ENCODE results near the gene MST1. TPM values are rescaled to one million over a fixed set of nuclear protein-coding genes. Genes with fewer than 3 reads are reported as not detected.

The MST1 gene
- total and polyA plus RNA-seq, 8 donors, result 12.5 to 59.7 (median 35.5) TPM

GRCh38 chr3:49719214-49719884 lies 30.1 kb upstream of the MST1 start, which contains the start of gene AMIGO3:
Gene AMIGO3 (minus strand): TSS chr3:49719684. CDS start chr3:49719465, 219 bp downstream.
- ATAC-seq, result peak; percentile 77
- H3K4me1 ChIP-seq, result peaks cover 19 to 55% of the 10 kb centered on the region in 2 donors
- no peaks in the 10 kb centered on the region for H3K27me3 ChIP-seq
- intact Hi-C loops (cut with DNase I), result loop anchor here in 1 of 2 donors (10.0 kb wide), 1 partner anchor 115 kb away; no protein-coding TSS in a partner anchor
- peaks cover 0 to 48% of the 10 kb centered on the region in 2 donors for H3K36me3 ChIP-seq
- H3K27ac ChIP-seq, result peak within 1 kb of the TSS; percentile 3 to 7
- H3K4me3 ChIP-seq, result peak within 1 kb of the TSS; percentile 37 to 50
- TF ChIP-seq CTCF (IDR thresholded peaks at IDR 0.05), result peak; percentile 46 to 62
- peak; percentile 91 to 99 (median 95) for DNase-seq
- no peaks in the 10 kb centered on the region for H3K9me3 ChIP-seq

- Histone ChIP-seq H3K27me3 (no peaks in the 10 kb centered on the region), H3K4me3 (peak overlapping the region; percentile 37 to 50), H3K4me1 (peaks cover 17 to 53% of the 10 kb centered on the region in 2 donors), H3K27ac (no peak overlapping the region), H3K36me3 (peaks cover 0 to 48% of the 10 kb centered on the region in 2 donors), H3K9me3 (no peaks in the 10 kb centered on the region)
- ATAC-seq, result no peak
- no peak for TF ChIP-seq CTCF (IDR thresholded peaks at IDR 0.05)
- intact Hi-C loops (cut with DNase I), result loop anchor here in 1 of 2 donors (10.0 kb wide), 1 partner anchor 116 kb away; no protein-coding TSS in a partner anchor
- peak in 1 of 4 donors; percentile 83 for DNase-seq
These were observed 29.6 kb upstream of the MST1 start for GRCh38 chr3:49718858-49719213.

GRCh38 chr3:49717959-49718857 lies 28.9 kb upstream of the MST1 start:
- Histone ChIP-seq H3K4me1 (peaks cover 17 to 51% of the 10 kb centered on the region in 2 donors), H3K27ac (no peak overlapping the region), H3K4me3 (peak overlapping the region; percentile 37 to 50), H3K9me3 (no peaks in the 10 kb centered on the region), H3K27me3 (no peaks in the 10 kb centered on the region), H3K36me3 (peaks cover 0 to 48% of the 10 kb centered on the region in 2 donors)
- intact Hi-C loops (cut with DNase I), result loop anchor here in 1 of 2 donors (10.0 kb wide), 1 partner anchor 117 kb away; no protein-coding TSS in a partner anchor
- TF ChIP-seq CTCF (IDR thresholded peaks at IDR 0.05), result no peak
- DNase-seq, result peak in 2 of 4 donors; percentile 27 to 82
- peak; percentile 8 for ATAC-seq

GRCh38 chr3:49717211-49717958 lies 28.1 kb upstream of the MST1 start:
- DNase-seq, result peak in 2 of 4 donors; percentile 22 to 75
- Histone ChIP-seq H3K36me3 (peaks cover 0 to 51% of the 10 kb centered on the region in 2 donors), H3K27ac (no peak overlapping the region), H3K4me3 (no peak overlapping the region), H3K9me3 (no peaks in the 10 kb centered on the region), H3K27me3 (no peaks in the 10 kb centered on the region), H3K4me1 (peaks cover 10 to 42% of the 10 kb centered on the region in 2 donors)
- intact Hi-C loops (cut with DNase I), result loop anchor here in 1 of 2 donors (10.0 kb wide), 1 partner anchor 117 kb away; no protein-coding TSS in a partner anchor
- TF ChIP-seq CTCF (IDR thresholded peaks at IDR 0.05), result no peak
- no peak for ATAC-seq
